GM13976 (cell line): ENCODE data around the gene HS3ST3B1.

Experiments
- DNase-seq: peaks from one replicate; pipeline ENCODE4 v3.0.0; 2012; ENCODE audit warnings: low spot score
- CTCF ChIP-seq: IDR thresholded peaks from 2 replicates; pipeline ENCODE4 v1.5.1; 2012; ENCODE audit warnings: borderline replicate concordance, mild to moderate bottlenecking; ENCODE audit not compliant: insufficient read depth; ENCODE audit errors: extremely low read depth, missing control alignments, control extremely low read depth
- in situ Hi-C: fragments of 300-500 bp; cut with MboI; formaldehyde crosslinking; loops from one replicate; pipeline ENCODE4 v1.12.0; 2022; ENCODE audit warnings: low sequenced_read_pairs, mixed read lengths, inconsistent platforms; ENCODE audit not compliant: unreplicated experiment

Gene HS3ST3B1

GRCh38 chr17:14333506-14333905 is 32.6 kb downstream of the HS3ST3B1 start:
- no peak for TF ChIP-seq CTCF
- no peak for DNase-seq
- in situ Hi-C loops = no loop called here

- TF ChIP-seq CTCF = no peak
- in situ Hi-C loops = no loop called here
- DNase-seq = no peak
Measured at GRCh38 chr17:14334276-14334840, 33.5 kb downstream of the HS3ST3B1 start.

DNA sequence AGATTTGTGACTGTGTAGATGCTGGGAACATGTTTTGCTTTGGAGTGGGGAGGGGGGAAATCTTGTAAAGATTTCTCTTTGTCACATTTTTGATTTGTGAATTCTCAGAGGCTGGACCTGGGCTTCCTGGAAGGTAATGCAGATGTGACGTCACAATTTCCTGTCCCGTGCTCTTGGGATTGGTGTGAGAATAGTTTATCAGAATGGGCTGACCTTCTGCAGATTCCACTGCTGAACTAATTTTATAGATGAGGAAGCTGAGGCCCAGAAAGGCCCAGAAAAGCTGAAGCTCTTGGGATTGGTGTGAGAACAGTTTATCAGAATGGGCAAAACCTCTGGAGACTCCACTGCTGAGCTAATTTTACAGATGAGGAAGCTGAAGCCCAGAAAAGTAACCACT is 34.0 kb downstream of the HS3ST3B1 start:
- TF ChIP-seq CTCF = no peak
- in situ Hi-C loops = no loop called here
- DNase-seq = no peak

DNA sequence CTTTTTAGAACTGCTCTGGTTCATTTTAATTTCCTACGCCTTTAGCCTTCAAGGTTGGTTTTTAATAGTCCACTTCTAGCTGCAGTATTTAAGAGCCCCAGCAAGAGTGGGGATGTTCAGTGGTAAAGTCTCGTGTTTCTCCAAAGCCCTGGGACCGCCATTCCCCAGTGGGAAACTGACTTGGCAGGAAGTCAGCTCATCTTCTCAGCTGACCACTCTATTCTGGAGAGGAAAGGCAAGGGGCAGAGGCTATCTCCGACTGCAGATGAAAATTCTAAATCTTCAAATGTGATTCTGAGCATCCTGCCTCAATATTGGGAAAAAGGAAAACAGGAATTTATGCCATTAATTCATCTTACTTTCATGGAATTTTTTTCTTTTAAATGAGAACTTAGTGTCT is 35.5 kb downstream of the HS3ST3B1 start:
- no peak for DNase-seq
- in situ Hi-C loops = no loop called here
- TF ChIP-seq CTCF = no peak

- peak; percentile 46 for DNase-seq
- no peak for TF ChIP-seq CTCF
- in situ Hi-C loops = no loop called here
Measured at GRCh38 chr17:14337596-14338079, 36.8 kb downstream of the HS3ST3B1 start.

DNA sequence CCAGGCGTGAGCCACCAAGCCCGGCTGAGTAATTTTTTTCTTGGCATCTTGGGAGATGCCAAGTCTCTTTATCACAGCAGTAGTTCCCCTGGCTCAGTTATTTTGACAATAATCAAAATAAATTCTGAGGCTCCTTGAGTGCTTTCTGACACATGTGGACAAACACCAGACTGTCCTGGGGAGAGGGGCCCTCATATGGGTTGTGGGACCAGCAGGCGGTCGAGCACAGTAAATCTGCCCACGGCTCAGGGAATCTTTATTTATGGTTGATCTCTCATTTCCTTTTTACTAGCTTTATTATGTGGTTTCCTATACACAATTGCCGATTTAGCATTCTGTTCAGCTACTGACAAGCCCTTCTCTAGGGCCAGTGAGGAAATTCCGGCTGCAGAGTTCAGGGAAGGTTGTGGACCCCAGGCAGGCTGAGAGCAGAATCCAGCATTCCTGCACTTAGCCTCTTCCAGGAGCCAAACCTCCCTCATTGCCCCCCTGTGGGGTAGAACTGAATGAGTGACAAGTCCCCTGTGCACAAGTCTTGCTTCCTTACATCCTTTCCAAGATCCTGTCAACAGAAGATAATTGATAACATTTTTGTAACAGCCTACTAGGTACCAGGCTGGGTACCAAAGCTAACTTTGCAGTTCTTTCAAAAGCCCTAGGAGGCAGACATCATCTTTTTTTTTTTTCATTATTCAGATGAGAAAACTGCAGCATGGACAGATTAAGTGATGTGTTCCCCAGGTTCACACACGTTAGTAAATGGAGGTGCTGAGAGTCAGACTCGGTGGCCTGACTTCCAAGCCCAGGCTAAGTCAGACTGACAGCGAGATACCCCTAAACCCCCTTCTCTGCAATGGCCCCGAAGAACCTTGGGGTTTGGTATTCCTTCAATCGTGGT is 40.2 kb downstream of the HS3ST3B1 start:
- TF ChIP-seq CTCF = no peak

More for the DNA sequence above, 40.2 kb downstream of the HS3ST3B1 start:
- no peak for DNase-seq
- in situ Hi-C loops = no loop called here
